HUES48 (cell line): ENCODE data around the gene PROSER2.
"Not testable (repeated sequence)": the region's sequence is repeated elsewhere in the genome, so short reads cannot be mapped to it uniquely, and the experiment has no call there.

Experiments
- H3K27ac ChIP-seq: one replicate; pipeline ENCODE4 v1.7.0; 2013; ENCODE audit warnings: low read depth, low read length, inconsistent platforms
- H3K27me3 ChIP-seq: 2 replicates; pipeline ENCODE4 v1.6.1; 2013; ENCODE audit warnings: mild to moderate bottlenecking, low read length; ENCODE audit not compliant: control insufficient read depth, insufficient read depth
- H3K36me3 ChIP-seq: 2 replicates; pipeline ENCODE4 v1.6.1; 2013; ENCODE audit warnings: low read length; ENCODE audit not compliant: control insufficient read depth, insufficient read depth
- H3K4me1 ChIP-seq: 2 replicates; pipeline ENCODE4 v1.6.1; 2013; ENCODE audit warnings: mild to moderate bottlenecking, low read length; ENCODE audit not compliant: control insufficient read depth, insufficient read depth
- H3K4me3 ChIP-seq: 2 replicates; pipeline ENCODE4 v1.5.1; 2013; ENCODE audit warnings: mild to moderate bottlenecking, low read depth, low read length
- H3K9ac ChIP-seq: 2 replicates; pipeline ENCODE4 v1.6.1; 2013; ENCODE audit warnings: mild to moderate bottlenecking, low read depth, low read length, moderate library complexity
- H3K9me3 ChIP-seq: 2 replicates; pipeline ENCODE4 v1.6.1; 2013; ENCODE audit warnings: low read length; ENCODE audit not compliant: control insufficient read depth, insufficient read depth

PROSER2 gene

GRCh38 chr10:11887381-11888227 is 64.4 kb downstream of the PROSER2 start:
- Histone ChIP-seq H3K4me3 (no peak overlapping the region), H3K9me3 (no peaks in the 10 kb centered on the region), H3K9ac (no peak overlapping the region), H3K27ac (no peak overlapping the region), H3K27me3 (no peaks in the 10 kb centered on the region), H3K36me3 (no peaks in the 10 kb centered on the region), H3K4me1 (no peaks in the 10 kb centered on the region)

DNA sequence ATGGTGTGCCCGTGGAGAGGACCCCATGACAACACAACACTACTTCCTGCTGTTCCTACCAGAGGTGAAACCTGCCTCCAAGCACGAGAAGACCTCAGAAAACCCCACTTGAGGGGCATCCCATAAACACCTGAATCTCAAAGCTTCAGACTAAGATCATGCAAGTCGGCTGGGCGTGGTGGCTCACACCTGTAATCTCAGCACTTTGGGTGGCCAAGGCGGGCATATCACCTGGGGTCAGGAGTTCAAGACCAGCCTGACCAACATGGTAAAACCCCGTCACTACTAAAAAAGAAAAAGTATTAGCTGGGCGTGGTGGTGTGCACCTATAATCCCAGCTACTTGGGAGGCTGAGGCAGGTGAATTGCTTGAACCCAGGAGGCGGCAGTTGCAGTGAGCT is 66.1 kb downstream of the PROSER2 start:
- not testable (repeated sequence) for H3K27me3 ChIP-seq, H3K4me1 ChIP-seq, H3K27ac ChIP-seq, H3K9me3 ChIP-seq, H3K9ac ChIP-seq, H3K36me3 ChIP-seq, H3K4me3 ChIP-seq

GRCh38 chr10:11891776-11892486 is 68.8 kb downstream of the PROSER2 start:
- Histone ChIP-seq H3K4me1 (no peaks in the 10 kb centered on the region), H3K9me3 (no peaks in the 10 kb centered on the region), H3K36me3 (no peaks in the 10 kb centered on the region), H3K27me3 (no peaks in the 10 kb centered on the region), H3K27ac (no peak overlapping the region), H3K9ac (no peak overlapping the region), H3K4me3 (no peak overlapping the region)

DNA sequence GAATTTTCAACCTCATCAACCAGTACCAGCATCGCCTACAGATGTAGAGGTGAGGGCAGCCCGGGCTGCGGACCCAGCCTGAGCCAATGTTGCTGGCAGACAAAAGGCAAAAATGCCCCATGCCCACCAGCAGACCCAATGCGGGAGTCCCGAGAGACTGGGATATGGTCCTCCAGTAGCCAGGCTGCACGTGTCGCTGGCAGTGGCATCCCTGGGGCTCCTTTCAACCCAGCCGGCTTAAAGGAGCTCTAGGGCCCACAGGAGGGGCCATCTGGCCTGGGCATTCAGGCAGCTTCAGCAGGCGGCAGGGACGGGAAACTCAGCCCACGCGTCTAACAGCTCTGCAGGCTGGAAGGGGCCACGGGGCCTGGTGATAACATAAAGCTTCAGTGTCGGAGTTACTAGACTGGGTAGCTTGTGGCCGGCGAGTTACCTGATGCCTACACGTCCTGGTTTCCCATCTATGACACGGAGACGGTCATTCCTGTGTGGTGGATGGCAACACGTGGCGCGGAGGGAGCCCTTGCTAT is 70.7 kb downstream of the PROSER2 start:
- Histone ChIP-seq H3K9ac (no peak overlapping the region), H3K27ac (no peak overlapping the region)

DNA sequence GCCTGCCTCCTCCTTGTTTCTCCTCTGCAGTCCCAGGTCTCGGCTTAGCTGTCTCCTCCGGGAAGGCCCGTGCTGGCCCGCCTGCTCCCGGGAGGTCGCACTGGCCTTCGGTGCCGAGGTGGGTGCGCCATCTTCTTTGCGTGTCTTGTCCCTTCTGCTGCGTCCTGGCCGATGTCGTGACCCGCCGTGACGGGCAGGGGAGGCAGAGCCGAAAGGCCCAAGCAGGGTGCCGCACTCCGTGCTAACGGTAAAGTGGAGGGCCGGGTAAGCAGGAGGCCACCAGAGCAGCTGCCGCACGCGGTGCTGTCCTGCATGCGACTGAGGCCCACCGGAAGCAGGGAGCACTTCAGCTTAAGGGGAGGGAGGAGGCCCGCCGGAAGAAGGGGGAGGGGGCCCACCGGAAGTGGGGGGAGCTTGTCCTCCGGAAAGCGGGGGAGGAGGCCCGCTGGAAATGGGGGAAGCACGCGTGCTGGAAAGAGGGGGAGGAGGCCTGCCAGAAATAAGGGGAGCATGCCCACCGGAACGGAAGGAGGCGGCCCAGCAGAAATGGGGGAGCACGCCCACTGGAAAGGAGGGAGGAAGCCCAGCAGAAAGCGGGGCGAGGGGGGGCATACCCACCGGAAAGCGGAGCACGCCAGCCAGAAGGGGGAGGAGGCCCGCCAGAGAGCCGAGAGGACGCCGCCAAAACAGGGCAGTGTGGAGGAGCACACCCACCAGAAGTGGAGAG is 71.4 kb downstream of the PROSER2 start:
- H3K4me1 ChIP-seq = no peaks in the 10 kb centered on the region
- H3K9me3 ChIP-seq = no peaks in the 10 kb centered on the region
- H3K27me3 ChIP-seq = no peaks in the 10 kb centered on the region
- H3K36me3 ChIP-seq = no peaks in the 10 kb centered on the region
- H3K27ac ChIP-seq = no peak overlapping the region
- no peak overlapping the region for H3K9ac ChIP-seq
- no peak overlapping the region for H3K4me3 ChIP-seq

More for the DNA sequence above, 70.7 kb downstream of the PROSER2 start:
- no peaks in the 10 kb centered on the region for H3K36me3 ChIP-seq
- no peaks in the 10 kb centered on the region for H3K27me3 ChIP-seq
- H3K4me3 ChIP-seq = no peak overlapping the region
- no peaks in the 10 kb centered on the region for H3K4me1 ChIP-seq
- no peaks in the 10 kb centered on the region for H3K9me3 ChIP-seq

GRCh38 chr10:11895108-11895466 is 71.9 kb downstream of the PROSER2 start:
- Histone ChIP-seq H3K9ac (no peak overlapping the region), H3K27ac (no peak overlapping the region), H3K27me3 (no peaks in the 10 kb centered on the region), H3K4me3 (no peak overlapping the region), H3K4me1 (no peaks in the 10 kb centered on the region), H3K9me3 (no peaks in the 10 kb centered on the region), H3K36me3 (no peaks in the 10 kb centered on the region)

- Histone ChIP-seq H3K9me3 (no peaks in the 10 kb centered on the region), H3K9ac (no peak overlapping the region), H3K27me3 (no peaks in the 10 kb centered on the region), H3K4me3 (no peak overlapping the region), H3K4me1 (no peaks in the 10 kb centered on the region), H3K36me3 (no peaks in the 10 kb centered on the region), H3K27ac (no peak overlapping the region)
Measured at GRCh38 chr10:11895598-11895997, 72.4 kb downstream of the PROSER2 start.

- H3K4me1 ChIP-seq = peaks cover 4% of the 10 kb centered on the region; the same call in 1 of the 2 replicates
- H3K27me3 ChIP-seq = no peaks in the 10 kb centered on the region
- no peak overlapping the region for H3K9ac ChIP-seq
- H3K4me3 ChIP-seq = no peak overlapping the region
- no peak overlapping the region for H3K27ac ChIP-seq
- H3K9me3 ChIP-seq = no peaks in the 10 kb centered on the region
- H3K36me3 ChIP-seq = no peaks in the 10 kb centered on the region
Measured at GRCh38 chr10:11896549-11897200, 73.5 kb downstream of the PROSER2 start.

DNA sequence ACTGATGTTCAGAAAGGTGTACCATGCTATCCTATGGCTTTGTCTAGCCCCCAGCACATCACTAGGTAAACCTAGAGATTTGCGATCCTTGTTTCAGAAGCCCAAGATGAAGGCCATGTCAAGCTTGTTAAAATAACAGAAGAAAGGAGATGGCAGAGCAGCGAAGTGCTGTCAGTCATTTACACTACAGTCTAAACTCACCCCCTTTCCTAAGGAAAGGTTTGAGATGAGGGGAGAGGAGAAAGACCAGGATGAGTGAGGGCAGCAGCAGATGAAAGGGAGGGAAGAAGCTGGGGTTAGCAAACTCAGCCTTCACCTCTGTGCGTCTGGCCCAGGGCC is 74.8 kb downstream of the PROSER2 start:
- H3K9ac ChIP-seq = no peak overlapping the region
- H3K27ac ChIP-seq = no peak overlapping the region
- H3K4me1 ChIP-seq = peaks cover 6% of the 10 kb centered on the region; the same call in 1 of the 2 replicates
- no peaks in the 10 kb centered on the region for H3K36me3 ChIP-seq
- no peaks in the 10 kb centered on the region for H3K9me3 ChIP-seq
- H3K4me3 ChIP-seq = no peak overlapping the region
- H3K27me3 ChIP-seq = no peaks in the 10 kb centered on the region

GRCh38 chr10:11898372-11899066 is 75.4 kb downstream of the PROSER2 start:
- no peak overlapping the region for H3K27ac ChIP-seq

More at GRCh38 chr10:11898372-11899066, 75.4 kb downstream of the PROSER2 start:
- Histone ChIP-seq H3K9ac (no peak overlapping the region), H3K4me3 (no peak overlapping the region), H3K27me3 (no peaks in the 10 kb centered on the region), H3K4me1 (peaks cover 6% of the 10 kb centered on the region; the same call in 1 of the 2 replicates), H3K9me3 (no peaks in the 10 kb centered on the region), H3K36me3 (no peaks in the 10 kb centered on the region)
